H1 (cell line): Measurements from ENCODE around the gene SUCNR1. TPM values are rescaled to one million over a fixed set of nuclear protein-coding genes. Genes with fewer than 3 reads are reported as not detected.

Experiments
- CHD2 ChIP-seq: IDR thresholded peaks from 2 replicates; pipeline ENCODE4 v1.6.1; 2012; ENCODE audit warnings: low read length, improper control_type of control experiment
- SRF ChIP-seq: IDR thresholded peaks from 2 replicates; pipeline ENCODE4 v1.6.1; 2011; ENCODE audit warnings: mild to moderate bottlenecking, low read depth, low read length, moderate library complexity
- polyA plus RNA-seq, 7 experiments: library from polyadenylated mRNA; depleted of rRNA in 3 of 7; stranded (reverse) in 5 of 7; unstranded in 2 of 7; fragments of >200 nt in 5 of 7; fragments of 200-250 nt in 2 of 7; gene quantifications; 1 replicate in 5 of 7; 2 replicates in 1 of 7; 4 replicates in 1 of 7; pipeline versions ENCODE4 v1.2.1 to v1.2.3, GENCODE V29; 2011 to 2013; ENCODE audit warnings: missing spikeins in 2 of 7, mixed read lengths in 2 of 7
- total RNA-seq: library from RNA; stranded (reverse); fragmentation: NEBNext Ultra II Directional; extraction: Animal tissue kit (Norgen Biotek cat#: 25700); gene quantifications from 2 replicates; pipeline ENCODE4 v1.2.1, GENCODE V29; 2021

SUCNR1 gene
- total and polyA plus RNA-seq, 2 of the 8 experiments (the other 6 are each of a cell fraction or from before 2014, with no cell fraction given) = not detected

- TF ChIP-seq CHD2 = no peak
- TF ChIP-seq SRF = no peak
- TF ChIP-seq, all 59 proteins: peak for 0
These were observed 33.3 kb downstream of the SUCNR1 start (continued) for GRCh38 chr3:151906751-151907150.
